Endothelial cell (in vitro differentiated cells): ENCODE results near the gene KTI12. TPM values are rescaled to one million over a fixed set of nuclear protein-coding genes. Genes with fewer than 3 reads are reported as not detected.
A peak's percentile ranks its signal among the peaks of the same experiment; 100 is the strongest.

ENCODE experiments used
- DNase-seq: peaks from one replicate; pipeline ENCODE4 v3.0.0; 2021; ENCODE audit warnings: low spot score
- H3K27ac Mint-ChIP-seq: one replicate; pipeline ENCODE4 v1.8.0; 2021; ENCODE audit warnings: mixed read lengths, inconsistent platforms; ENCODE audit not compliant: unreplicated experiment
- H3K27me3 Mint-ChIP-seq: one replicate; pipeline ENCODE4 v1.8.0; 2021; ENCODE audit warnings: mild to moderate bottlenecking, moderate library complexity, mixed read lengths, inconsistent platforms; ENCODE audit not compliant: unreplicated experiment
- H3K36me3 Mint-ChIP-seq: one replicate; pipeline ENCODE4 v1.8.0; 2021; ENCODE audit warnings: mild to moderate bottlenecking, low read depth, mixed read lengths, inconsistent platforms; ENCODE audit not compliant: unreplicated experiment
- H3K4me1 Mint-ChIP-seq: one replicate; pipeline ENCODE4 v1.8.0; 2021; ENCODE audit warnings: mild to moderate bottlenecking, mixed read lengths, inconsistent platforms; ENCODE audit not compliant: unreplicated experiment
- H3K4me3 Mint-ChIP-seq: one replicate; pipeline ENCODE4 v1.8.0; 2021; ENCODE audit warnings: mild to moderate bottlenecking, mixed read lengths, inconsistent platforms; ENCODE audit not compliant: unreplicated experiment
- H3K9me3 Mint-ChIP-seq: one replicate; pipeline ENCODE4 v1.8.0; 2021; ENCODE audit warnings: mixed read lengths, inconsistent platforms; ENCODE audit not compliant: unreplicated experiment
- CTCF ChIP-seq: fragments of 200-600 bp; sonication (generic); IDR thresholded peaks from one replicate; pipeline ENCODE4 v1.5.0; 2021; ENCODE audit warnings: antibody characterized with exemption; ENCODE audit not compliant: unreplicated experiment
- total RNA-seq: library from RNA; stranded (reverse); fragmentation: NEBNext Ultra II Directional; extraction: Animal tissue kit (Norgen Biotek cat#: 25700); gene quantifications from one replicate; pipeline ENCODE4 v1.2.1, GENCODE V29; 2021; ENCODE audit not compliant: unreplicated experiment

KTI12 gene
- total RNA-seq, 1 donor from 2014 or later: 8.4 TPM

DNA sequence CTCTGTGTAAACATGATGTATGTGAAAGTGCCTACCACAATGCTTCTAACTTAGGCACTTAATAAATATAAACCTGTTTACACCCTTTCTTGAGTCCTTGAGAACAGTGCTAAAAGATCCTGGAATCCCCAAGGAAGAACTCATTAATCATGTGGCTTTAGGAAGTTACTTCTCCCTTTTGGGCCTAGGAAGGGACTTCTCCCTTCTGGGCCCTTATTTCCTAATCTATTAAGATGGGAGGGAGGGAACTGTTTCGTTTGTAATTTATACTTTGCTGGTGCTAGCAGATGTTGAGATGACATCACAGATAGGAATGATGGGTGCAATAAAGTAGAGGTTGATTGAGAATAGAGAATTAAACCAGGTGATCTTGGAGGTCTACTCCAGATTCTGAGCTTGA is 23.6 kb upstream of the KTI12 start:
- no peak for TF ChIP-seq CTCF
- H3K36me3 Mint-ChIP-seq: peaks cover 21% of the 10 kb centered on the region
- no peaks in the 10 kb centered on the region for H3K9me3 Mint-ChIP-seq
- H3K4me3 Mint-ChIP-seq: peak overlapping the region; percentile 100
- peak overlapping the region; percentile 95 for H3K27ac Mint-ChIP-seq
- H3K4me1 Mint-ChIP-seq: peaks cover 33% of the 10 kb centered on the region
- no peak for DNase-seq
- H3K27me3 Mint-ChIP-seq: peaks cover 16% of the 10 kb centered on the region

DNA sequence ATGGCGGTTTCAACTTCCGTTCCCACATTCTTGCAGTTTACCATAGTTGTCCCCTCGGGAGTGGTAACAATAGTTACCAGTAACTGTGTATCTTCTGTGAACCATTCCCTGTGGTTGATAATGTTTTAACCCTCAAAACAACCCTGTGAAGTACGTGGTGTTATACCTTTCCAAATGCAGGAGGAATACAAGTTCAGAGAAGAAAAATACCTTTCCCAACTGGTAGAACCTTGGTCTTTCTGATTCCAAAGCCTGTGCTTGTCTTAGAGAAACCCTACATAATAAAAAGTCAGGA is 23.3 kb upstream of the KTI12 start:
- no peaks in the 10 kb centered on the region for H3K9me3 Mint-ChIP-seq
- no peak for DNase-seq
- peaks cover 33% of the 10 kb centered on the region for H3K4me1 Mint-ChIP-seq
- H3K27me3 Mint-ChIP-seq: peaks cover 15% of the 10 kb centered on the region
- H3K36me3 Mint-ChIP-seq: peaks cover 21% of the 10 kb centered on the region
- peak overlapping the region; percentile 100 for H3K4me3 Mint-ChIP-seq
- TF ChIP-seq CTCF: no peak
- H3K27ac Mint-ChIP-seq: peak overlapping the region; percentile 95

DNA sequence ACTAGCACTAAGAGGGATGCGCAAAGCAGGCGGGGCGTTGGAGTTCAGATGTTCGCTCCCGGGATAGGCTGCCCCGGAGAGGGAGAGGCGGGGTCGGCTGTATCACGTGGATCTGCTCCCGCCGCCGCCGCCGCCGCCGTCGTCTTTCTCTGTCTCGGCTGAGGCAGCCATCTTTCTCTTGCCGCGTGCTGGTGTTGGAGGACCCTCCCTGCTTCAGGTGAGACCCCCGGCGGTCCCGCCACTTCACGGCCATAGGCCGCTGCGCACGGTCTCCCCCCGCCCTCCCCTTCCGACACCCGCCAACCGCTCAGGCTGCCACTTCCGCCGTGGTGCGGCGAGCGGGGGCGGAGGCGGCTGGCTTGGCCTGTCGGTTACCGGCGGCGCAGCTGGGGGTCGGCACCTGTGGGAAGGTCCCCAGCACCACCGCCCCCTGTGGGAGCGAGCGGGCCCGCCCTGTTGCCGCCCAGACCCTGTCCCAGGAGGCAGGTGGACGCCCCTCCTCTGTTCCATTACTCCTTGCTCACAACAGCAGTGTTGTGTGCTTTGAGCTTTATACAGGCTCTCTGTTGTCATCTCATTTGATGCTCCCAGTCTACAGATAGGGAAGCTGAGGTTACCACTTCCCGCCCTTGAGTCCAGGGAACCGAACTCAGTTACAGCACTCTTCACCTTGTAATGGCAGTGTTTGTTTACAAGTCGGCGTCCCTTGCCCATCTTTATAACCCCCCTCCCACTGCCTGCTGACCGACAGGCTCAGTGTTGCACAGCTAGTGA is 22.7 kb upstream of the KTI12 start, which contains the start of gene BTF3L4:
BTF3L4 (plus strand) TSS at position 133 of the 774 bp plus-strand sequence. CDS start 3,553 bp downstream, outside the sequence.
- no peaks in the 10 kb centered on the region for H3K9me3 Mint-ChIP-seq
- H3K36me3 Mint-ChIP-seq: peaks cover 21% of the 10 kb centered on the region
- no peak for TF ChIP-seq CTCF

DNA sequence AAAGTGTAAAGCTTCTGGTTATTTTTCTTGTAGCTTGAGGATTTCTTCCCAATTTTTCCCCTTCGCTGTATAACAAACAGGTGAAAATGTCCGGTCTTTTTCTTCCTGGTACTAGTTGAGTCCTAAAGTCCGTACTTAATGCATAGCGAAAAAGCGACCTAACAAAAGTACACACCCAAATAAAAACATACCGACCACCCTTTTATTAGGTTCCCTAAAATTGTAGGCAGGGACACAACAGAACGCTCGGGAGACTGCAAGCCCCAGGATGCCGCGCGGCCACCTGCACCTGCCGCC is 22.2 kb upstream of the KTI12 start:
- Mint-ChIP-seq H3K27me3 (peaks cover 12% of the 10 kb centered on the region), H3K4me3 (peak overlapping the region; percentile 99), H3K9me3 (no peaks in the 10 kb centered on the region), H3K36me3 (peaks cover 18% of the 10 kb centered on the region), H3K27ac (peak overlapping the region; percentile 97), H3K4me1 (peaks cover 33% of the 10 kb centered on the region)
- DNase-seq: no peak
- no peak for TF ChIP-seq CTCF

More for the DNA sequence above, 22.7 kb upstream of the KTI12 start, which contains the start of gene BTF3L4:
- H3K4me3 Mint-ChIP-seq: peak within 1 kb of the TSS; percentile 100
- peaks cover 14% of the 10 kb centered on the region for H3K27me3 Mint-ChIP-seq
- H3K27ac Mint-ChIP-seq: peak within 1 kb of the TSS; percentile 97
- peaks cover 33% of the 10 kb centered on the region for H3K4me1 Mint-ChIP-seq
- DNase-seq: peak; percentile 90

DNA sequence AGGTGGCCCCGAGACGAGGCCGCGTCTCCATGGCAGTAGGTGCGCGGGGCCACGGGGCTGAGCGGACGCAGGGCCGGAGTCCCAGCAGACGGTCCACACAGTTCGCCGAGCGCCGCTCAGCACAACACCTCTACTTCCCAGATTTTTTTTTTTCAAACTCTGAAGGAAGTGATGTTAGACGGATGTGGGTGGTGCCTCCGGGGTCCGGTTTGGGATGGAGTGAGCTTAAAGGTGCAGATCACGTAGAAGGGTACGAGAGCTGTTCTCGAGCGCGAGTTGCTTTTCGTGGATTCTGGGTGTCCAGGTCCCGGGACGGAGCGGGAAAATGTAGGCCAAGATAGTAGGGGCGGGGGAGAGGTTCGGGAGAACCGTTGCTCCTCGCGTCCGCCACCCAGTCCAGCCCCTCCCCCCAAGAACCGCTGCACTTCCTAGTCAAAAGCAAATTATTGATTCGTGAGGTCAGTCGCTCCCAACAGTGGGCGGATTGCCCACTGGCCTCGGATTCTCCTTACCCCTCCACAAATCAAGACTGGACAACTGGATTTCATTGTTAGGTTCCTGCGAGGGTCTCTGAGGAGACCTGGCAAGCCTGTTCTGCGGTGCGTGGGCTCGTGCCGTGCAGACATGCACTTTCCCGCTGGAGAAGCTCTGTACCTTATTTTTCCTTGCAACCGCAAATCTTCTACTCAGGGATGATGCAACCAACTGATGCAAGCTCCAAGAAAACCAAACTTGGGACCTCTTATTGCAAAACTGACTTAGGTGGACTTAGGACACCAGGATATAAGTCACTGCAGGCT is 21.7 kb upstream of the KTI12 start, which contains the start of gene TXNDC12:
TXNDC12 (minus strand) TSS at position 126 of the 800 bp plus-strand sequence; CDS start at position 31, 95 bp downstream.
- Mint-ChIP-seq H3K9me3 (no peaks in the 10 kb centered on the region), H3K27ac (peak within 1 kb of the TSS; percentile 97), H3K36me3 (peaks cover 17% of the 10 kb centered on the region), H3K4me3 (peak within 1 kb of the TSS; percentile 99), H3K4me1 (peaks cover 33% of the 10 kb centered on the region), H3K27me3 (peaks cover 12% of the 10 kb centered on the region)
- peak; percentile 71 for DNase-seq
- no peak for TF ChIP-seq CTCF
